Measurements from ENCODE around the gene PLXNA4. TPM values are rescaled to one million over a fixed set of nuclear protein-coding genes. Genes with fewer than 3 reads are reported as not detected.
A peak's percentile ranks its signal among the peaks of the same experiment; 100 is the strongest.

PLXNA4 gene
- total RNA-seq, 2 donors from 2014 or later: 24.0 to 42.7 TPM

DNA sequence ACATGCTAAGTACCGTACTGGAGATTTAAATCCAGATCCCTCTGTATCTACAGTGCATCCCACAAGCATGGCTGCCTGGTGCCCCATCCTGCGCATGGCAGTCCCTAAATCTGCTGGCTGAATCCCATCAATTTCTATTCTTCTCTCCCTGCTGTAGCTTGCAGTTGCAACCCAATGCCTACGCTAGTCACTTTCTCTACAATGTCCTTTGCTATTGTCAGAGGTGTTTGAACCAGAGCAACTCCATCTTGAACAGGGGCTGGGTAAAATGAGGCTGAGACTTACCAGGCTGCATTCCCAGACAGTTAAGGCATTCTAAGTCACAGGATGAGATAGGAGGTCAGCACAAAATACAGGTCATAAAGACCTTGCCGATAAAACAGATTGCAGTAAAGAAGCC, 461.2 kb downstream of the PLXNA4 start:
- Histone ChIP-seq H3K9ac (ENCODE audit: extremely low read depth, low read length, poor library complexity, severe bottlenecking) (no peak overlapping the region), H3K9me3 (ENCODE audit: control insufficient read depth, low read length) (no peaks in the 10 kb centered on the region), H3K36me3 (ENCODE audit: control insufficient read depth, insufficient read depth, low read length) (no peaks in the 10 kb centered on the region), H3K4me3 (ENCODE audit: low read length) (no peak overlapping the region), H3K4me1 (ENCODE audit: control insufficient read depth, insufficient read depth, low read length) (no peaks in the 10 kb centered on the region), H3K27ac (ENCODE audit: low read depth, low read length) (no peak overlapping the region), H3K27me3 (ENCODE audit: control insufficient read depth, insufficient read depth, low read length, poor library complexity, severe bottlenecking) (no peaks in the 10 kb centered on the region)
- no peak for TF ChIP-seq CTCF (conservative IDR thresholded peaks at IDR 0.05)
- Mint-ChIP-seq H3K27ac (no peak overlapping the region), H3K4me3 (no peak overlapping the region), H3K9me3 (no peaks in the 10 kb centered on the region), H3K4me1 (peaks cover 5% of the 10 kb centered on the region), H3K36me3 (ENCODE audit: low read depth) (no peaks in the 10 kb centered on the region), H3K27me3 (ENCODE audit: insufficient read depth) (peaks cover 16% of the 10 kb centered on the region)
- 92 to 96% methylated on average over 4 of the region's 4 CpGs for WGBS, 2 experiments (ENCODE audit: insufficient coverage in 1 of 2, insufficient read length in 1 of 2)
- DNase-seq: no peak

- Mint-ChIP-seq H3K36me3 (ENCODE audit: low read depth) (no peaks in the 10 kb centered on the region), H3K27me3 (ENCODE audit: insufficient read depth) (peaks cover 13% of the 10 kb centered on the region), H3K27ac (no peak overlapping the region), H3K4me1 (peaks cover 5% of the 10 kb centered on the region), H3K9me3 (no peaks in the 10 kb centered on the region), H3K4me3 (no peak overlapping the region)
- Histone ChIP-seq H3K27ac (ENCODE audit: low read depth, low read length) (no peak overlapping the region), H3K27me3 (ENCODE audit: control insufficient read depth, insufficient read depth, low read length, poor library complexity, severe bottlenecking) (no peaks in the 10 kb centered on the region), H3K9me3 (ENCODE audit: control insufficient read depth, low read length) (no peaks in the 10 kb centered on the region), H3K9ac (ENCODE audit: extremely low read depth, low read length, poor library complexity, severe bottlenecking) (no peak overlapping the region), H3K4me3 (ENCODE audit: low read length) (no peak overlapping the region), H3K36me3 (ENCODE audit: control insufficient read depth, insufficient read depth, low read length) (no peaks in the 10 kb centered on the region), H3K4me1 (ENCODE audit: control insufficient read depth, insufficient read depth, low read length) (no peaks in the 10 kb centered on the region)
- no peak for TF ChIP-seq CTCF (conservative IDR thresholded peaks at IDR 0.05)
- peak; percentile 31 for DNase-seq
- 91 to 94% methylated on average over 9 of the region's 9 CpGs for WGBS, 2 experiments (ENCODE audit: insufficient coverage in 1 of 2, insufficient read length in 1 of 2)
Observed at GRCh38 chr7:132114411-132114810, 461.9 kb downstream of the PLXNA4 start.

GRCh38 chr7:132113536-132114371, 462.5 kb downstream of the PLXNA4 start:
- no peaks in the 10 kb centered on the region for H3K9me3 ChIP-seq (ENCODE audit: control insufficient read depth, low read length)
- H3K27ac ChIP-seq (ENCODE audit: low read depth, low read length): no peak overlapping the region
- no peak for TF ChIP-seq CTCF (conservative IDR thresholded peaks at IDR 0.05)
- no peaks in the 10 kb centered on the region for H3K4me1 ChIP-seq (ENCODE audit: control insufficient read depth, insufficient read depth, low read length)
- 92 to 95% methylated on average over 18 to 21 of the region's 21 CpGs for WGBS, 2 experiments (ENCODE audit: insufficient coverage in 1 of 2, insufficient read length in 1 of 2)
- Mint-ChIP-seq H3K4me3 (no peak overlapping the region), H3K9me3 (no peaks in the 10 kb centered on the region), H3K4me1 (peaks cover 6% of the 10 kb centered on the region), H3K27ac (no peak overlapping the region), H3K36me3 (ENCODE audit: low read depth) (no peaks in the 10 kb centered on the region), H3K27me3 (ENCODE audit: insufficient read depth) (peaks cover 6% of the 10 kb centered on the region)
- H3K9ac ChIP-seq (ENCODE audit: extremely low read depth, low read length, poor library complexity, severe bottlenecking): no peak overlapping the region
- H3K36me3 ChIP-seq (ENCODE audit: control insufficient read depth, insufficient read depth, low read length): no peaks in the 10 kb centered on the region
- peak; percentile 29 for DNase-seq
- no peak overlapping the region for H3K4me3 ChIP-seq (ENCODE audit: low read length)
- H3K27me3 ChIP-seq (ENCODE audit: control insufficient read depth, insufficient read depth, low read length, poor library complexity, severe bottlenecking): no peaks in the 10 kb centered on the region

Measured in endodermal cell (in vitro differentiated cells).